NCI-H526 treated with DMSO at 0.1 percent for 48 hours (cell line): ENCODE measurements around the gene SYT15.
A peak's percentile ranks its signal among the peaks of the same experiment; 100 is the strongest.

Experiments used
- DNase-seq: peaks from one replicate; lab custom pipeline; 2025; lab: John Stamatoyannopoulos, UW

The SYT15 gene

GRCh38 chr10:46544989-46545791 is 33.7 kb upstream of the SYT15 start:
- DNase-seq, result no peak

- DNase-seq, result no peak
Observed at GRCh38 chr10:46545861-46546590, 32.9 kb upstream of the SYT15 start.

DNA sequence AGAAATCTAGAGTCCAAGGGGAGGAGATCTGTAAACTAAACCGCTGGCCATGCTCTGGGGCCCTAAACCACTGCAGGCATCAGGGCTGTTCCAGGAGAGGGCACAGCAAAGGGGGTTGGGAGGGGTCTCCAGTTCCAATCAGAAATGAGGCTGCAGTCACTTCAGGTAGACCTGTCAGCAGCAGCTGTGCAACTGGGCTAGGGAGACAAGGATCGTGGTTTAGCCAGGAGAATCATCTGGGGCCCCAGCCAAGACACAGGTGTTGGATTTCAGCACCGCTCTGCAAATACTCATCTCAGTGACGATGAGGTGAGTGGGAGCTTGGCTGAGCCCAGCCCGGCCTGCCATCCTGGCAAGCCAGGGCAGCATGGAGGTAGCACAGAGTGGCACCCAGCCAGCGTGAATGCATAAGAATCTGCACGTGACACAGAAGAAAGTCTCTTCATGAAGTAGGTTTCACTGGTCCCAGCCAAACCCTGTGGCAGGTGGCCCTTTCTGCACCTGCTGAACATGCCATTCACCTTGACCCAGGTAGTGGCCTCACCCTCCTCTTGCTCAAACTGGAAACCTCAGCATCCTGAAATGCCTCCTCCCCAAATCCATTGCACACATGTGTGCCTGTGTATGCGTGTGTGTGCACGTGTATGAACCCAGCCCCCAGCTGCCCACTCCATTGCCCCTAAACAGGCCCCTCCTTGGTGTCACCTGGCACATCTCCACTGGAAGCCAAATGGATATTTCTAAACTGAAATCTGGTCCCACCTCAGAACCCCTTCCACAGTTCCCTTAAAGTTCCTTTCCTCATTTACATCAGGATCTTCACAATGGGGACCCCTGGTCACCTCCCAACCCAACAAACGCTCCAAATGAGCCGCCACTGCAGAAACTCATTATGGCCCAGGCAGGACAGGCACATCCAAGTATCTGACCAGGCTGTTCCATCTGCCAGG is 32.1 kb upstream of the SYT15 start:
- DNase-seq, result no peak

- no peak for DNase-seq
Observed at GRCh38 chr10:46547541-46548497, 31.1 kb upstream of the SYT15 start.

DNA sequence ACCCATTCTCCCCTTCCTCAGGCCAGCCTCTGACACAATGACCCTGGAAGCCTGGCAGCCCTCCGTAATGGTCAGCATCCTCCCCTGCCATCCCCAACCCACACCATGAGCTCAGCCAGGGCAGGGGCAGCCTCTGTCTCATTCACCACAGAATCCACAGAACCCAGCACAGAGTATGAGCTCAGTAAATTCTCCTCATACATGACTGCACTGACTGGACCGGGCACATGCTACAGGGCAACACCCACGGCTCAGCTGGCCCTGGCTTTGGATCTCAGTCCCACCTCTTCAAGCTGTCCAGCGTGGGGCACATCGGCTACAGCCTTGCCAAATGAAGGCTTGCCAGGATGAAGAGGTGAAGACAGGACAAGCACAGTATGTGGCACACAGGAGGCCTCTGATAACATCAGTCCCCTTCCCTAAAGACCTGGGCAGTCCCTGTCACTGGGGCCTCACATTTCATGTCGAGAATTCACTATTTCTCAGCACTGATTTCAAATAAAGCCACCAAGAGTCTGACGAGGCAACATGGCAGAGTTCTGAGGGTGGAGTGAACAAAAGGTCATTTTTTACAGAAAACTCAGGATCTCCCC is 30.3 kb upstream of the SYT15 start:
- no peak for DNase-seq

GRCh38 chr10:46549171-46550075 is 29.5 kb upstream of the SYT15 start:
- DNase-seq, result no peak

- no peak for DNase-seq
Observed at GRCh38 chr10:46550076-46550790, 28.7 kb upstream of the SYT15 start.

DNA sequence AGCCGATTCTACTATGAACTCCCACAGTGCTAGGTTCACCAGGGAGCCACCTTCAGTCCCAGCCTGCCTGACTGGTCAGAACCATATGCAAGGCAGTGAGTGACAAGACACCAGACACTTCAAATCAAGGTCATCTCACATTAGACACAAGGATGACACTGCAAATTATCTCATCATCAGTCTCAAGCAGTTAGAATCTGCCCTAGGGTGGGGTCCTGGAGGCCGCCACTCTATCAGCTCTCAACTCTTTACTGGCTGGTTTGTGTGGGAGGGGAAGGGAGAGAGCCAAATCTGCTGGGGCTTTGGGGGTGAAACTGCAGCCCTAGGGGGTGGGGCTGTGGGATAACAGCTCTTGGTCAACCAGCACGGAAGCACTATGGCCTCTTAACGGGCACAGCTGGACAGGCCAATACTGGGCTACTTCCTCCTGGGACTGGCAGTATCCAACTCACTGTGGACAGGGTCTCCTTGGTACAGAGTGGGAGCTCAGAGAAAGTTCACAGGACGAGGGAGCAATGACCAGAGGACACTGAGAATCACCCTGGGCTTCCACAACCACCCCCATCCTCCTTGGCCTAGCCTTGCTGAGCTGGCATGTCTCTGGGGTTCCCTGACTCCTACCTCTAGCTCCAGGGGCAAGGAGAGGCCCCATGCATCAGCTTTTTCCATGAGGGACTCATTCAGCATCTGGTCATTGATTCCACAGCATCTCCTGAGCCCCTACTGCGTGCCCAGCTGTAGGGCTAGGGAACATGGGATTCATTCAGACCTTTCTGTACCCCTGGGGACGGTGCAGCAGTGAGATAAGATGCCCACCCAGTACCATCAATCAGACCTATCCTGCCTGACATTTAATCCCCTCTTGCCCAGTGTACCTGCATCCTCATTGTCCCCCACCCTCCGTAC is 27.9 kb upstream of the SYT15 start:
- no peak for DNase-seq

DNA sequence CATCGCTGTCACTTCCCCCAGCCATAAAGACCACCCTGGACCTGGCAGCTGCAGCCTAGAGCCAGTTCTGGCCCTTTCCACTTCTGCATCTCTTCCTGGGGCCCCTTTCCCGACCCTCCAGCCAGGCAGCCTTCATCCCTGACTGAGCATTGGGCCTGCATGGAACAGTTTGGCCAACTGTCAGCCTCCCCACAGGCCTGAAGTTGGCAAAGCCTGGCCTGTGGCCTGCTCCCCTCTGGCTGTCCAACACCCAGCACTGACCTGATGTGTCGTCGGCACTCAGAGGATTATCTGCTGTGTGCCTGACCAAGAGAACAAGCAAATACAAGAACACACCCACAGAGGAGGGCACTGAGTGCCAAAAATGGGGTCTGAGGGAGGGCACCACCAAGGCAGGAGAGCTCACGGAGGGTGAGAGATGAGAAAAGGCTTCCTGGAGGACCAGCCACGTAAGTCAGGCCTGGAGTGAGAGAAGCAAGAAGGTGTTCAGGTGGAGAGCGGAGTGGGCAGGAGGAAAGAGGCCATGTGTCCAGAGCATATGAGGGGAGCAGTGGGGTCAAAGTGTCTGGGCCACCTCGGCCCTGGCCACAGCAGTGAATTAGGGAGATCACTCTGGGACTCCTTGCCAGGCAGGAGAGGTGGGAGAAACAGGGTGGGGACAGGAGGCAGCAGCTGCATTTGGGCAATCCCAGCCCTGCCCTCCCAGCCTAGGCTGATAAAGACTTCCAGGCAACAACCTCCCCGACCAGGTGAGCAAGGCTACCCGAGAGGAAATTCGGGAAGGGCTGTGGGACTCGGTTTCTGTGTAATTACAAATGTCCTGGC is 27.0 kb upstream of the SYT15 start:
- no peak for DNase-seq

DNA sequence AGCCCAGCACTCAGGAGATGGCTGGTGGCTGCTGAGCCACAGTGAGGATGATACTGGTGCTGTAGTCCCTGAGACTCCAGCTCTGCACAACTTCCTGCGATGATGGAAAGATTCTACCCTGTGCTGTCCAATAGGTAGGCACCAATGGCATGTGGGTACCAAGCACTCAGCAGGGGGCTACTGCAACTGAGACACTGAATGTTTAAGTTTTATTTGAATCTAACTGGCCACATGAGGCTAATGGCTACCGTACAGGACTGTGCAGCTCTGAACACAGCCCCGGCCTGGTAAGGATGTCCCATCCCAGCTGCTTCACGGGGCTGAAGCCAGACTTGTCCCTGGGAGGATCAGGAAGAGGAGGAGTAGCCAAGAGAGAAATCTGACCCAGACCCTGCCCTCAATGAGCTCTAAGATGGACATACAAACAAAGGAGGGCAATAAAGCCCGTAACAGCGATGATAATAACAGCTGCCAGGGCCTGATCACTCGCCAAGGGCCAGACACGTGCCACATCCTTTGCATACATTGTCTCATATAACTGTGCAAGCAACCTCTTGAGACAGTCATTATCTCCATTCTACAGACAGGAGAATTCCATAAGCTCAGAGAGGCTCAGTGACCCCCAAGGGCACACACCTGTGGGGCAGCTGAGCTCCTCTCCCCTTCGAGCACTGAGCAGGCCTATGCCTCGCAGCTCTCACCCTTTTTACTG is 26.2 kb upstream of the SYT15 start:
- peak; percentile 21 for DNase-seq

GRCh38 chr10:46553238-46554049 is 25.5 kb upstream of the SYT15 start:
- DNase-seq, result no peak

DNA sequence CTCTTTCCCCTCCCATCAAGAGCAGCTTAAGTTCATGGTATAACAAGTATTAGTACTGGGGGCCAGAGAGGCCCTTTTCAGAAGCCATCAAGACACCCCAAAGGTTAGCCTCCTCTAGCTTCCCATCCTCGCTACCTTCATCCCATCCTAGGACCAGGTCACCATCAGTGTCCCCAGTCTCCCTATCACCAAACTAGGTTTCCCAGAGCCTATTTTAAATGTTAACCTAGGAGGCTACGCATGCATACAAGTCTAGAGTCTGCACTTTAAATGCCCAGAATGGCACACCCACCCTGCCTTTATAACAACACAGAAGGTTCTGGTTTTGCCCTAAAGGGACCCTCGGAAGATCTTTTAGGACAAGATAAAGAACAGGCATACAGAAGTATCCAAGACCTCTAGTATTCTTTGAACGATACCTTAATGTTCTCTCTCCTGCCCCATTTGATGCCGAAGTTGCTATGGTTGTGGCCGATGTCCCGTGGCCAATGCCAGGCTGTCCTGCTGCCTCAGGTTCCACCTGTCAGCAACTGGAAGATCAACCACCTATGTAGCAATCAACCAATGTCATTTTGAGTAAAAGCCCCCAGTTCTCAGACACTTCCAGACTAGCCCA is 24.7 kb upstream of the SYT15 start:
- DNase-seq, result no peak

DNA sequence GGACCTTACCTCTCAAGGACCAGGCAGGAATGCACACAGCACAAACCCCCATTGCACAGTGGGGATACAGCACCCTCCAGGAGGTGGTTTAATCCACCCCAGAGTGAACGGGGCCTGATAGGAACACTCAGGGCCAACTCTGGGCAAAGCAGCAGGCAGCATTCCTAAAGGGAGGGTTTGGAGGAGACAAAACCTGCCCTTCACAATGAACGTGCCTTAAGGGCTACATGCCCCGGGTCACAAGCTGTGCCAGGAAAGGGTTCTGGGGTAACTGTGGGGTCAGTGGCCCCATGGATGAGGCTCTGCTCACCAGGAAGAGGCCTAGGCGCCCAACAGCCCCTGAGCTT is 23.6 kb upstream of the SYT15 start:
- no peak for DNase-seq

GRCh38 chr10:46555713-46556514 is 23.0 kb upstream of the SYT15 start:
- peak; percentile 13 for DNase-seq
